ENCODE results near the gene CHST10.

CHST10 gene

GRCh38 chr2:100424277-100424875 is 6.9 kb upstream of the CHST10 start:
- no peak overlapping the region for H3K4me3 Mint-ChIP-seq
- peaks cover 6% of the 10 kb centered on the region for H3K27me3 Mint-ChIP-seq
- H3K27ac Mint-ChIP-seq = no peak overlapping the region

GRCh38 chr2:100423631-100424030 is 6.2 kb upstream of the CHST10 start:
- H3K9me3 Mint-ChIP-seq (ENCODE audit: low read depth) = no peaks in the 10 kb centered on the region
- H3K27me3 Mint-ChIP-seq = peaks cover 4% of the 10 kb centered on the region
- no peak overlapping the region for H3K27ac Mint-ChIP-seq
- H3K36me3 Mint-ChIP-seq = no peaks in the 10 kb centered on the region
- no peak overlapping the region for H3K4me3 Mint-ChIP-seq
- peaks cover 5% of the 10 kb centered on the region for H3K4me1 Mint-ChIP-seq (ENCODE audit: low read depth)

More at GRCh38 chr2:100424277-100424875, 6.9 kb upstream of the CHST10 start:
- Mint-ChIP-seq H3K9me3 (ENCODE audit: low read depth) (no peaks in the 10 kb centered on the region), H3K4me1 (ENCODE audit: low read depth) (peaks cover 4% of the 10 kb centered on the region), H3K36me3 (no peaks in the 10 kb centered on the region)

GRCh38 chr2:100422320-100423055 is 5.0 kb upstream of the CHST10 start:
- Mint-ChIP-seq H3K4me3 (no peak overlapping the region), H3K4me1 (ENCODE audit: low read depth) (peaks cover 13% of the 10 kb centered on the region), H3K36me3 (no peaks in the 10 kb centered on the region), H3K27me3 (peaks cover 2% of the 10 kb centered on the region), H3K9me3 (ENCODE audit: low read depth) (no peaks in the 10 kb centered on the region), H3K27ac (no peak overlapping the region)

DNA sequence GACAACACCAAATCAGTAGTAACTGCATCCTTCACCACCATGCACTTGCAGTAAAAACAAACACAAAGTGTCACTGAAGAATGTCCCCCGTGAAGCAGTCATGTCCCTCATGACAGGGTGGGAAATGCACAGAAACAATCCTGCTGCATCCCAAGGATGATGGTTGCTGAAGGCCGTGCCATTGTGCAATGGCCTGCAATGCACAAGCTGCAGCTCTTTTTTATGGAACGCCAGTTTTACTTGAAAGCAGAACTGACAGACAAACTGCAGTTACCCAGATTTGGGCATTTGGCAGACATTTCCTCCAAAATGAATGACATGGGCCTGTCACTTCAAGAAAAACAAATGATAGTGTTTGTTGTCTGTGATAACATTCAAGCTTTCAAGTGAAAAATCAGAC is 2.4 kb upstream of the CHST10 start:
- no peak overlapping the region for H3K27ac Mint-ChIP-seq
- no peaks in the 10 kb centered on the region for H3K27me3 Mint-ChIP-seq
- no peaks in the 10 kb centered on the region for H3K9me3 Mint-ChIP-seq (ENCODE audit: low read depth)
- no peaks in the 10 kb centered on the region for H3K36me3 Mint-ChIP-seq
- no peak overlapping the region for H3K4me3 Mint-ChIP-seq
- peaks cover 30% of the 10 kb centered on the region for H3K4me1 Mint-ChIP-seq (ENCODE audit: low read depth)

- no peaks in the 10 kb centered on the region for H3K9me3 Mint-ChIP-seq (ENCODE audit: low read depth)
- H3K36me3 Mint-ChIP-seq = peaks cover 2% of the 10 kb centered on the region
- H3K27ac Mint-ChIP-seq = no peak overlapping the region
- H3K27me3 Mint-ChIP-seq = no peaks in the 10 kb centered on the region
- peak overlapping the region; percentile 84 for H3K4me3 Mint-ChIP-seq
- H3K4me1 Mint-ChIP-seq (ENCODE audit: low read depth) = peaks cover 30% of the 10 kb centered on the region
Observed at GRCh38 chr2:100418406-100418962, 1.0 kb upstream of the CHST10 start.

DNA sequence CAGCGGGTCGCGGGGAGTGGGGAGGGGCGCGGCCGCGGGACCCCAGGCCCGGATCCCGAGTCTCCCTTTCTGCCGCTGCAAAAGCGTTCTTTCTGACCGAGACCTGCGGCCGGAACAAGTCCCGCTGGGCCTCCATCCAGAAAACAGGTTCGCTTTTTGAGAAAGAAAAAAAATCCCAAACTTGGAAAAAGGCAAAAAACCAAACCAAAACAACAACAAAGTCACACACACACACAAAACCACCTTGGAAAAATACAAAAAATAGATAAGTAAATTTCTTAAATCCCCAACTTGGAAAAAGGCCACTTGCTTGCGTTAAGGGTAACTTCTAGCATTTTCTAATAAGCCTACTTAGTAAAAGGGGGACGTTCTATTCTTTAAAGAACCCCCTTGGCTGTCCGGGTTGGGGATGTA is 250 bp upstream of the CHST10 start:
- Mint-ChIP-seq H3K9me3 (ENCODE audit: low read depth) (no peaks in the 10 kb centered on the region), H3K27ac (peak overlapping the region; percentile 16), H3K4me3 (peak overlapping the region; percentile 84), H3K4me1 (ENCODE audit: low read depth) (peaks cover 30% of the 10 kb centered on the region), H3K36me3 (peaks cover 2% of the 10 kb centered on the region), H3K27me3 (no peaks in the 10 kb centered on the region)

- Mint-ChIP-seq H3K4me1 (ENCODE audit: low read depth) (peaks cover 30% of the 10 kb centered on the region), H3K27me3 (no peaks in the 10 kb centered on the region), H3K9me3 (ENCODE audit: low read depth) (no peaks in the 10 kb centered on the region), H3K36me3 (peaks cover 2% of the 10 kb centered on the region), H3K4me3 (peak overlapping the region; percentile 96), H3K27ac (peak overlapping the region; percentile 87)
Observed at GRCh38 chr2:100416397-100416934, 1.0 kb downstream of the CHST10 start.

DNA sequence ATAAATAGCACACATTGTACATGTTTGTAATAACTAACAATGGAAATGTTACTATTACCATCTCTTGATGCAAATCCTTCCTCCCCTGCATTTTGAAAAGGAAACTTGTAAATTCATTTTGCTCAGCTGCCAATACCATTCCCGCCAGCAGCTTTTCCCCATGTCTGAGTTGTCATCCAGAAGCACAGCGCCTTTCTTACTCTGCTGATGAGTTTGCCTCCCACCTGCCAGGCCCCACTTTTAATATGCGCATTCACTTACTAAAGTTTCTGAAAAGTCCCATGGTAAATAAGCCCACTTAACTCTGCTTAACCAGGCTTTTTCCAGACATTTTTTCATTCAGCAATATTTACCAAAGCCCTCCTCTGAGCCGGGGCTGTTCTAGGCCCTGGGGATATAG is 3.9 kb downstream of the CHST10 start:
- Mint-ChIP-seq H3K4me1 (ENCODE audit: low read depth) (peaks cover 29% of the 10 kb centered on the region), H3K4me3 (no peak overlapping the region), H3K27me3 (no peaks in the 10 kb centered on the region), H3K36me3 (peaks cover 5% of the 10 kb centered on the region), H3K9me3 (ENCODE audit: low read depth) (no peaks in the 10 kb centered on the region), H3K27ac (no peak overlapping the region)

DNA sequence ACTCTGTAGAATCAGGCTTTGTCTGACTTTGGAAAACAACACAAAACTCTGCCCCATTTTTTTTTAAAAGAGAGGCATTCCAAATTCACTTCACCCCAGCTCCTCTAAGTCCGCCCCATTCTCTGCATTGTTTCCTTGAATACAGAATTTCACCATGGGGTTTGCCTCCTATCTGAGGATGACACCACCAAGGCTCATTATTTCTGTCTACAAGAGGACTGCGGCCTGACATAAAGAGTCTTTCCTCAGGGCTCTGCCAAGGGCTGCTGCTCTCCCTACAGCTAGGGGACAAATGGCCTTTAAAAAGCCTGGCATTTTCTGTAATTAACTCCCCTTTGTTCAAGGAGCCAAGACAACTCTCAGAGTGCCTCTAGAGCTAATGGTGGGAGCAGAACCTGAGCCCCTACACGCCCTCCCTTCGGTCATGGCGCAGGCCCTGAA is 4.6 kb downstream of the CHST10 start:
- H3K9me3 Mint-ChIP-seq (ENCODE audit: low read depth) = no peaks in the 10 kb centered on the region
- no peak overlapping the region for H3K27ac Mint-ChIP-seq
- no peaks in the 10 kb centered on the region for H3K27me3 Mint-ChIP-seq
- peaks cover 5% of the 10 kb centered on the region for H3K36me3 Mint-ChIP-seq
- no peak overlapping the region for H3K4me3 Mint-ChIP-seq
- H3K4me1 Mint-ChIP-seq (ENCODE audit: low read depth) = peaks cover 23% of the 10 kb centered on the region

GRCh38 chr2:100412466-100412865 is 5.0 kb downstream of the CHST10 start:
- Mint-ChIP-seq H3K4me3 (no peak overlapping the region), H3K9me3 (ENCODE audit: low read depth) (no peaks in the 10 kb centered on the region), H3K27me3 (no peaks in the 10 kb centered on the region), H3K4me1 (ENCODE audit: low read depth) (peaks cover 20% of the 10 kb centered on the region), H3K36me3 (peaks cover 5% of the 10 kb centered on the region), H3K27ac (no peak overlapping the region)

GRCh38 chr2:100411841-100412292 is 5.6 kb downstream of the CHST10 start:
- Mint-ChIP-seq H3K4me3 (no peak overlapping the region), H3K9me3 (ENCODE audit: low read depth) (no peaks in the 10 kb centered on the region), H3K27ac (no peak overlapping the region), H3K4me1 (ENCODE audit: low read depth) (peaks cover 17% of the 10 kb centered on the region), H3K27me3 (no peaks in the 10 kb centered on the region), H3K36me3 (peaks cover 5% of the 10 kb centered on the region)

DNA sequence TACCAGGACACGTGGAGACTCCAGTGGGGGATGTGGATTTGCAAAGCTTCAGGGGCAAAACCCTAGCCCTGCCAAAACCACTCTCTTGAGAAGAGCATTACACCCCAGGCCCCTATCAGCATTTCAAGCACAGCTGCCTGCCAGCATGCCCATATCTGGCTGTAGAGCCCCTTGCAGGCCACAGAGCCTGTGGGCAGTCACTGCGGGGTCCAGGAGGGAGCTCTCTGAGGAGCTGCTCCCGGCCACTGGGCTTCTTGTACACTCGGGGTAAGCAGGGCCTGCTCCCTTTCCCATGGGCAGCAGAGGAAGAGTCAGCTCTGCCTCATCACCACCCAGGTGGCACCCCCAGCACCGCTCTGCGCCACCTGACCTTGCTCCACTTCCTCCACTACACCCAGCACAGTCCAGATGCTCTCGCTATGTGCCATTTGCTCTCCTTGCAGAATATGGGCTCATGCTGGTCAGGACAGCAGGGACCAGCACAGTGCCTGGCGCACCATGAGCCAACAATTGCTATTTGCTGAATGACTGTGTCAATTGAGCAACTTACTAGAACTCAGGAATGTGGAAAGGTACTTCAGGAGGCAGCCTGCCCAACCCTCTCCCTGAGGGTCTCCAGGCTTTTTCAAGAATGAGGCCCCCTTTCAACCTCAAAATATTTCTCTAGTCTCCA is 7.4 kb downstream of the CHST10 start:
- H3K27me3 Mint-ChIP-seq = no peaks in the 10 kb centered on the region
- no peak overlapping the region for H3K4me3 Mint-ChIP-seq

DNA sequence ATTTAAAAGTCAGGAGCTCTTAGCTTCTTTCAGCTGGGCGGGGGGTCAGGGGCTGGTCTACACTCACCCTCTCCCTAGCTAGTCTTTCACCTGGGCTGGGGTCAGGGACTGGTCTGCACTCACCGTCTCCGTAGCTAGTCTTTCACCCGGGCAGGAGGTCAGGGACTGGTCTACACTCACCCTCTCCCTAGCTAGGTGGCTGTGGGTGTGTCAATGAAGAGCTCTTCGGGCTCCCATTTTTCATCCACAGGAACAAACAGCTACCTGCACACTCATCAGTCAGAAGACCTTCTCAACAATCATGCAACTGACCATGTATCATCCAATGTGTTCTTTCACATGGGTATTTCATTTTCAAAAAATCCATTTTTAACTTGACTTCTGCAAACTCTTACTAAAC is 8.0 kb downstream of the CHST10 start:
- Mint-ChIP-seq H3K27me3 (no peaks in the 10 kb centered on the region), H3K4me1 (ENCODE audit: low read depth) (no peaks in the 10 kb centered on the region), H3K36me3 (peaks cover 12% of the 10 kb centered on the region), H3K9me3 (ENCODE audit: low read depth) (no peaks in the 10 kb centered on the region), H3K4me3 (no peak overlapping the region), H3K27ac (no peak overlapping the region)

More for the DNA sequence above, 7.4 kb downstream of the CHST10 start:
- peaks cover 11% of the 10 kb centered on the region for H3K36me3 Mint-ChIP-seq
- H3K9me3 Mint-ChIP-seq (ENCODE audit: low read depth) = no peaks in the 10 kb centered on the region
- H3K27ac Mint-ChIP-seq = no peak overlapping the region
- H3K4me1 Mint-ChIP-seq (ENCODE audit: low read depth) = no peaks in the 10 kb centered on the region

DNA sequence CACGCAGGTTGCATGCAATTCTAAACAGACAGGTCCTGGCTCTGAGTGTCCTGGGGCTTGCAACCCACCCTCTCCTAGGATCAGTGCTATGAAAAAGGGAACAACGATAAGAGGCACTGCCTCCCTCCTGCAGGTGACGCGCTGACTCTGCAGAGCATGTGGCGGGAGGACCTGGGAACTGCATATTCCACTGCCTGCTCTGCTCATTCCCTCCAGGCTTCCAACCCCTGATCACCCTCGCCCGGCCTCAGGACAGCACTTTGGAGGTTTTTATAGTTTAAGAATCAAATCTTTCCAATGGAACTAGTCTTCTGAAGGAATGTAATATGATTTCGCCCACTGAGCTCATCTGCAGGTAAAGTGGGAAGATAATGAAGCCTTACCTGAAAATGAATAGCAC is 8.5 kb downstream of the CHST10 start:
- Mint-ChIP-seq H3K9me3 (ENCODE audit: low read depth) (no peaks in the 10 kb centered on the region), H3K4me1 (ENCODE audit: low read depth) (no peaks in the 10 kb centered on the region), H3K27ac (no peak overlapping the region), H3K36me3 (peaks cover 14% of the 10 kb centered on the region), H3K27me3 (no peaks in the 10 kb centered on the region), H3K4me3 (no peak overlapping the region)

GRCh38 chr2:100408104-100408503 is 9.4 kb downstream of the CHST10 start:
- Mint-ChIP-seq H3K4me3 (no peak overlapping the region), H3K27ac (no peak overlapping the region), H3K36me3 (peaks cover 11% of the 10 kb centered on the region), H3K4me1 (ENCODE audit: low read depth) (no peaks in the 10 kb centered on the region), H3K27me3 (no peaks in the 10 kb centered on the region), H3K9me3 (ENCODE audit: low read depth) (no peaks in the 10 kb centered on the region)

Measured in activated naive CD8-positive, alpha-beta T cell (primary cell).